Hepatocyte (in vitro differentiated cells): ENCODE data around the gene HIBADH. TPM values are rescaled to one million over a fixed set of nuclear protein-coding genes. Genes with fewer than 3 reads are reported as not detected.

Experiments
- DNase-seq: peaks from one replicate; pipeline ENCODE4 v3.0.0-alpha.2; 2016; ENCODE audit warnings: low spot score
- H2AFZ ChIP-seq: fragments of 200-600 bp; sonication (generic); 2 replicates; pipeline ENCODE4 v1.6.0; 2016; ENCODE audit warnings: antibody characterized with exemption, mild to moderate bottlenecking
- H3K27ac ChIP-seq: fragments of 200-600 bp; sonication (generic); 2 replicates; pipeline ENCODE4 v1.5.1; 2016; ENCODE audit warnings: mild to moderate bottlenecking
- H3K27me3 ChIP-seq: fragments of 200-600 bp; sonication (generic); 2 replicates; pipeline ENCODE4 v1.6.1; 2016
- H3K36me3 ChIP-seq: fragments of 200-600 bp; sonication (generic); replicated peaks from 2 replicates; pipeline ENCODE4 v1.5.1; 2016; ENCODE audit warnings: low read depth; ENCODE audit not compliant: insufficient read depth
- H3K4me1 ChIP-seq: fragments of 200-600 bp; sonication (generic); 2 replicates; pipeline ENCODE4 v1.5.1; 2016; ENCODE audit warnings: mild to moderate bottlenecking, moderate library complexity; ENCODE audit not compliant: insufficient read depth
- H3K4me2 ChIP-seq: fragments of 200-600 bp; sonication (generic); 2 replicates; pipeline ENCODE4 v1.6.0; 2016
- H3K4me3 ChIP-seq: fragments of 200-600 bp; sonication (generic); 2 replicates; pipeline ENCODE4 v1.5.1; 2016; ENCODE audit warnings: mild to moderate bottlenecking
- H3K79me2 ChIP-seq: fragments of 200-600 bp; sonication (generic); 2 replicates; pipeline ENCODE4 v1.6.0; 2017; ENCODE audit warnings: mild to moderate bottlenecking
- H3K9me2 ChIP-seq: fragments of 200-600 bp; sonication (generic); replicated peaks from 2 replicates; pipeline ENCODE4 v1.6.0; 2017; ENCODE audit warnings: mild to moderate bottlenecking; ENCODE audit not compliant: insufficient read depth
- H3K9me3 ChIP-seq: fragments of 200-600 bp; sonication (generic); 2 replicates; pipeline ENCODE4 v1.5.1; 2016; ENCODE audit warnings: low read depth, mild to moderate bottlenecking
- H4K20me1 ChIP-seq: fragments of 200-600 bp; sonication (generic); 2 replicates; pipeline ENCODE4 v1.6.0; 2016; ENCODE audit warnings: mild to moderate bottlenecking; ENCODE audit not compliant: insufficient read depth, poor library complexity, severe bottlenecking
- EZH2 ChIP-seq: fragments of 200-600 bp; sonication (generic); IDR thresholded peaks from 2 replicates; pipeline ENCODE4 v1.6.1; 2016; ENCODE audit warnings: antibody characterized with exemption, mild to moderate bottlenecking, borderline replicate concordance
- EZH2phosphoT487 ChIP-seq: fragments of 200-600 bp; sonication (generic); IDR thresholded peaks from one replicate; pipeline ENCODE4 v1.6.1; 2018; ENCODE audit warnings: antibody characterized with exemption, mild to moderate bottlenecking, low read depth, moderate library complexity; ENCODE audit not compliant: unreplicated experiment, severe bottlenecking
- WGBS: methylation state at CpG from one replicate; pipeline ENCODE4 v1.1.6; 2016; ENCODE audit warnings: low lambda C conversion rate; ENCODE audit errors: missing lambda C conversion rate; 5-methylcytosine and 5-hydroxymethylcytosine counted together
- polyA plus RNA-seq: library from polyadenylated mRNA; unstranded; fragments of >200 nt; fragmentation: Nextera tagmentation; extraction: Ambion mirVana; gene quantifications from 2 replicates; pipeline ENCODE4 v1.2.1, GENCODE V29; 2016
- total RNA-seq: library from RNA; depleted of rRNA; stranded (reverse); fragments of >200 nt; gene quantifications from 2 replicates; pipeline ENCODE4 v1.2.3, GENCODE V29; 2014
- TF ChIP-seq, protein P1 (sequence below): fragments of 200-600 bp; sonication (generic); IDR thresholded peaks from 2 replicates; pipeline ENCODE4 v1.5.1; 2016; ENCODE audit warnings: antibody characterized with exemption, mild to moderate bottlenecking; ENCODE audit not compliant: poor library complexity

Gene HIBADH
- total and polyA plus RNA-seq, 2 experiments from 2014 or later, result 56.1 to 65.5 TPM

DNA sequence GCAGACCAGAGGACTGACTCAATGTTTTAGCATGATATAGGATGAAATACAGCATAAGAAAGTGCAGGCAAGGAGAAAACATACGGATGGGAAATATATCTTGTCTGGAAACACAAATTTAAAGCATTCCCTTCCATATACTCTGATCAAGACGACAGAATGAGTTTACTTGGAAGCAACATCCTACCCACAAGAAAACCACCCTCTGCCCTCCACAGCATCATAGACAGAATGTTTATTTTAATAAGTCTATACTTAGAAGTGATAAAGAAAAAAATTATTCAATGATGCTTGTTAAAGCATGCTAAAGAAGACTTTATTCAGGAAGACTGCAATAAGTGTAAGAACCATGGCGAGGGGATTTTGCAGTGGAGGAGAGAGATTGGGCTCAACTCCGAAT is 32.4 kb upstream of the HIBADH start:
- Histone ChIP-seq H3K4me2 (no peak overlapping the region), H3K4me1 (no peaks in the 10 kb centered on the region), H4K20me1 (no peaks in the 10 kb centered on the region), H2AFZ (no peak overlapping the region), H3K79me2 (no peaks in the 10 kb centered on the region), H3K27ac (no peak overlapping the region), H3K4me3 (no peak overlapping the region), H3K36me3 (no peaks in the 10 kb centered on the region), H3K9me2 (no peaks in the 10 kb centered on the region), H3K9me3 (no peaks in the 10 kb centered on the region), H3K27me3 (no peaks in the 10 kb centered on the region)
- TF ChIP-seq, protein P1, sequence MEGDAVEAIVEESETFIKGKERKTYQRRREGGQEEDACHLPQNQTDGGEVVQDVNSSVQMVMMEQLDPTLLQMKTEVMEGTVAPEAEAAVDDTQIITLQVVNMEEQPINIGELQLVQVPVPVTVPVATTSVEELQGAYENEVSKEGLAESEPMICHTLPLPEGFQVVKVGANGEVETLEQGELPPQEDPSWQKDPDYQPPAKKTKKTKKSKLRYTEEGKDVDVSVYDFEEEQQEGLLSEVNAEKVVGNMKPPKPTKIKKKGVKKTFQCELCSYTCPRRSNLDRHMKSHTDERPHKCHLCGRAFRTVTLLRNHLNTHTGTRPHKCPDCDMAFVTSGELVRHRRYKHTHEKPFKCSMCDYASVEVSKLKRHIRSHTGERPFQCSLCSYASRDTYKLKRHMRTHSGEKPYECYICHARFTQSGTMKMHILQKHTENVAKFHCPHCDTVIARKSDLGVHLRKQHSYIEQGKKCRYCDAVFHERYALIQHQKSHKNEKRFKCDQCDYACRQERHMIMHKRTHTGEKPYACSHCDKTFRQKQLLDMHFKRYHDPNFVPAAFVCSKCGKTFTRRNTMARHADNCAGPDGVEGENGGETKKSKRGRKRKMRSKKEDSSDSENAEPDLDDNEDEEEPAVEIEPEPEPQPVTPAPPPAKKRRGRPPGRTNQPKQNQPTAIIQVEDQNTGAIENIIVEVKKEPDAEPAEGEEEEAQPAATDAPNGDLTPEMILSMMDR, result no peak
- TF ChIP-seq EZH2 (no peak), EZH2phosphoT487 (no peak)
- 90% methylated on average over 4 of the region's 4 CpGs for WGBS
- DNase-seq, result no peak

DNA sequence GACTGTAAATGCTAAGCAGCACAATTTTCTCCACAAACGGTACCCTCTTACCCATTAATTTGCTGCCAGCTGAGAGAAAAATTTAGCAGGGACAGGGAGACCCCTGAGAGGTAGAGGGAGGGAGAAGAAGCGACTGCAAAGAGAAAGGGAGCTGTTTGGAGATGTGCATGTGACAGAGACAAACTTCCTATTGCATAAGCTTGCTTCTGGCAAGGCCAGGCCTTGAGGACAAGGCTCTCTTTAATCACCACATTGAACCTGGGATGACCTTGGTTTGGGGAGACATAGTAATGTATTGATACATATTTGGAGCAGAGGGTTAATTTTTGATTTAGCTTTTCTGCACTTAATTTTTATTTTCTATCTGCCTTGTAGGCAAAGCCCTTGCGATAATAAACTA is 31.1 kb upstream of the HIBADH start:
- Histone ChIP-seq H3K9me2 (no peaks in the 10 kb centered on the region), H2AFZ (no peak overlapping the region), H3K36me3 (no peaks in the 10 kb centered on the region), H3K27ac (no peak overlapping the region), H3K79me2 (no peaks in the 10 kb centered on the region), H3K4me3 (no peak overlapping the region), H3K27me3 (no peaks in the 10 kb centered on the region), H3K9me3 (no peaks in the 10 kb centered on the region), H4K20me1 (no peaks in the 10 kb centered on the region), H3K4me1 (no peaks in the 10 kb centered on the region), H3K4me2 (no peak overlapping the region)
- TF ChIP-seq EZH2 (no peak), EZH2phosphoT487 (no peak)
- TF ChIP-seq, protein P1, result no peak
- no peak for DNase-seq
- 82% methylated on average over 3 of the region's 3 CpGs for WGBS

DNA sequence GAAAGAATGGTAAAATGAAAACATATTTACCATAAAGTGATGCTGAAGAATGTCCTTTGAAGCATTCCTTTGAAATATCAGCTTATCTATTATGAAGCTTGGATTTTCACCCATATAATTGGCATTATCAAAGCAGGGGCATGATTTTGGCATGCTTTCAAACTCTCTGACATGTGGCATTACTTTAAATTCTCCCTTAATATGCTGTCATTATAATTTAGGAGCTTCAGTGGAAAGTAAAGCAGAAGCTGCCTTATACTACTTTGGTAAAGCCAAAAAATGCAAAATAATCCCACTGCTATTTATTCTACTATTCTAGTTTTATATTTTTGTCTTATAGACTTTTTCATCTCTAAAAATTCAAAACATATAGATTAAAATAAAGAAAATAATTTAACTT is 28.0 kb upstream of the HIBADH start:
- no peak overlapping the region for H3K27ac ChIP-seq
- no peaks in the 10 kb centered on the region for H4K20me1 ChIP-seq
- no peaks in the 10 kb centered on the region for H3K9me2 ChIP-seq
- no peaks in the 10 kb centered on the region for H3K9me3 ChIP-seq
- DNase-seq, result no peak
- no peak overlapping the region for H3K4me3 ChIP-seq
- TF ChIP-seq EZH2 (no peak), EZH2phosphoT487 (no peak)
- TF ChIP-seq, protein P1, result no peak
- H2AFZ ChIP-seq, result no peak overlapping the region
- no peak overlapping the region for H3K4me2 ChIP-seq
- no peaks in the 10 kb centered on the region for H3K27me3 ChIP-seq
- H3K79me2 ChIP-seq, result no peaks in the 10 kb centered on the region
- no peaks in the 10 kb centered on the region for H3K4me1 ChIP-seq
- H3K36me3 ChIP-seq, result no peaks in the 10 kb centered on the region

DNA sequence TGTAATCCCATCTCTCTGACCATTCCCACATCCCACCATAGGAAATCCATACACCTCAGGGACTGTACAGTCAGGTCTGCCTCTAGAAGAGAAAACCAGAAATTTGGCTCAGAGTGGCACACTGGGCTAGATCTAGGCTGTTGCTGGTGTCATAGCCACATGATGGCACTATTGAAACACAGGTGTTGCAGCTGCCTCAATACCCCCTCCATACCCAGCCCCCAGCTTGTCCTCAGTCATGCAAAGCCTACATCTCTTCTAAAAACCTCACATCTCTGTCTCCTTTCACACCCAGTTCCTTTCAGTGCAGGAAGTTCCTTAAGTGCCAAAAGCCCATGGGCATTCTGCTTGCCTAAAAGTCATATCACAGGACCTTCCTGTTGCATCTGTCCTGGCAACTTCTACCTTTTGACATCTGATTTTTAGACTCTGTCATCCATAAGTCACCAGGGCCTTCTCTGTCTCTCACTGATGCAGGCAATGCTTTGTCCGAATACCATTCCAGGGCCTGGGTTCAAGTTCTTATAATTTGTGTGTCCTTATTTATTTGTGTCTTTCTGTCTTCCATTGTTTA is 27.0 kb upstream of the HIBADH start:
- DNase-seq, result peak; percentile 45

More for the DNA sequence above, 27.0 kb upstream of the HIBADH start:
- WGBS, result 91% methylated on average over 1 of the region's 1 CpG
- Histone ChIP-seq H3K27me3 (no peaks in the 10 kb centered on the region), H3K9me3 (no peaks in the 10 kb centered on the region), H2AFZ (no peak overlapping the region), H3K4me3 (no peak overlapping the region), H3K4me2 (no peak overlapping the region), H4K20me1 (no peaks in the 10 kb centered on the region), H3K79me2 (no peaks in the 10 kb centered on the region), H3K27ac (peak overlapping the region; percentile 14), H3K36me3 (no peaks in the 10 kb centered on the region), H3K4me1 (no peaks in the 10 kb centered on the region), H3K9me2 (no peaks in the 10 kb centered on the region)
- TF ChIP-seq, protein P1, result peak; percentile 52
- no peak for TF ChIP-seq EZH2phosphoT487
